ENCODE data around the gene PARD6B.
A peak's percentile ranks its signal among the peaks of the same experiment; 100 is the strongest.
"Not testable (repeated sequence)": the region's sequence is repeated elsewhere in the genome, so short reads cannot be mapped to it uniquely, and the experiment has no call there.

PARD6B gene

GRCh38 chr20:50713657-50714101, 17.7 kb upstream of the PARD6B start:
- Histone ChIP-seq H3F3A (ENCODE audit: low read depth) (no peaks in the 10 kb centered on the region), H2AFZ (ENCODE audit: low read length) (no peak overlapping the region), H3K4me2 (ENCODE audit: low read depth, low read length, poor library complexity, severe bottlenecking) (no peak overlapping the region)

DNA sequence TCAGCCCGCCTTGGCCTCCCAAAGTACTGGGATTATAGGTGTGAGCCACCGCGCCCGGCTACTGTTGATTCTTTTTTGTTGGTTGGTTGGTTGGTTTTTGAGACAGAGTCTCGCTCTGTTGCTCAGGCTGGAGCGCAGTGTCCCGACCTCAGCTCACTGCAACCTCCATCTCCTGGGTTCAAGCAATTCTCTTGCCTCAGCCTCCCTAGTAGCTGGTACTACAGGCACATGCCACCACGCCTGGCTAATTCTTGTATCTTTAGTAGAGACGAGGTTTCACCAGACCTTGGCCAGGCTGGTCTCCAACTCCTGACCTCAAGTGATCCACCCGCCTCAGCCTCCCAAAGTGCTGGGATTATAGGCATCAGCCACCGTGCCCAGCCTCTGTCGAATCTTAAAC, 17.0 kb upstream of the PARD6B start:
- not testable (repeated sequence) for H3K4me2 ChIP-seq (ENCODE audit: low read depth, low read length, poor library complexity, severe bottlenecking); H2AFZ ChIP-seq (ENCODE audit: low read length); H3K9me2 ChIP-seq (replicated peaks; ENCODE audit: low read depth, low read length); H3K4me1 ChIP-seq (ENCODE audit: insufficient read depth, low read length, poor library complexity, severe bottlenecking); H3K79me2 ChIP-seq (ENCODE audit: insufficient read depth, low read length); H4K20me1 ChIP-seq (ENCODE audit: insufficient read depth, low read length, poor library complexity, severe bottlenecking); H3F3A ChIP-seq (ENCODE audit: low read depth); H3K9me3 ChIP-seq (ENCODE audit: insufficient read depth, low read depth, low read length); H3K9ac ChIP-seq (ENCODE audit: low read depth, low read length, poor library complexity, severe bottlenecking); H3K4me3 ChIP-seq (ENCODE audit: low read length, poor library complexity, severe bottlenecking); H3K36me3 ChIP-seq (ENCODE audit: insufficient read depth, low read length); H3K27me3 ChIP-seq (ENCODE audit: insufficient read depth, low read length, poor library complexity, severe bottlenecking)

More at GRCh38 chr20:50713657-50714101, 17.7 kb upstream of the PARD6B start:
- Histone ChIP-seq H3K9ac (ENCODE audit: low read depth, low read length, poor library complexity, severe bottlenecking) (no peak overlapping the region), H3K27me3 (ENCODE audit: insufficient read depth, low read length, poor library complexity, severe bottlenecking) (no peaks in the 10 kb centered on the region), H3K9me3 (ENCODE audit: insufficient read depth, low read depth, low read length) (no peaks in the 10 kb centered on the region), H3K4me1 (ENCODE audit: insufficient read depth, low read length, poor library complexity, severe bottlenecking) (no peaks in the 10 kb centered on the region), H3K4me3 (ENCODE audit: low read length, poor library complexity, severe bottlenecking) (no peak overlapping the region), H3K9me2 (replicated peaks; ENCODE audit: low read depth, low read length) (no peaks in the 10 kb centered on the region), H3K79me2 (ENCODE audit: insufficient read depth, low read length) (no peaks in the 10 kb centered on the region), H4K20me1 (ENCODE audit: insufficient read depth, low read length, poor library complexity, severe bottlenecking) (no peaks in the 10 kb centered on the region), H3K36me3 (ENCODE audit: insufficient read depth, low read length) (no peaks in the 10 kb centered on the region)
- TF ChIP-seq EZH2phosphoT487 (IDR thresholded peaks at IDR 0.05; ENCODE audit: borderline replicate concordance) (no peak), CTCF (conservative IDR thresholded peaks at IDR 0.05; ENCODE audit: low read length) (peak; percentile 20; the same call in 1 of the 2 replicates)

DNA sequence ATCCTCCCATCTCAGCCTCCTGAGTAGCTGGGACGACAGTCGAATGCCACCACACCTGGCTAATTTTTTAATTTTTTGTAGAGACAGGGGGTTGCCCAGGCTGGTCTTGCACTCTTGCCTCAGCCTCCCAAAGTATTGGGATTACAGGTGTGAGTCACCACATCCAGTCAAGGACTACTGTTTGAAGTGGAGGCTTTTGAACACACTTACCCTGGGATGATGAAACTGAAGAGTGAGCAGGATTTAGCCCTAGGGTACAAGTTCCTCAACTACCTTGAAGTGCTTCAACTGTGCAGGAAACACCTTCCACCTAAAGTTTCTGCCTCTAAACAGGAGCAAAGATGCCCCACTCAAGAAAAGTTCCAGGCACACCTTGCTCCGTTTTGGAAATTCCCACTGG, 15.7 kb upstream of the PARD6B start:
- Histone ChIP-seq H3K36me3 (ENCODE audit: insufficient read depth, low read length) (no peaks in the 10 kb centered on the region), H2AFZ (ENCODE audit: low read length) (no peak overlapping the region), H3K4me2 (ENCODE audit: low read depth, low read length, poor library complexity, severe bottlenecking) (no peak overlapping the region), H3K9ac (ENCODE audit: low read depth, low read length, poor library complexity, severe bottlenecking) (no peak overlapping the region), H3K9me3 (ENCODE audit: insufficient read depth, low read depth, low read length) (no peaks in the 10 kb centered on the region), H3K9me2 (replicated peaks; ENCODE audit: low read depth, low read length) (no peaks in the 10 kb centered on the region), H3F3A (ENCODE audit: low read depth) (no peaks in the 10 kb centered on the region), H3K79me2 (ENCODE audit: insufficient read depth, low read length) (no peaks in the 10 kb centered on the region), H3K4me1 (ENCODE audit: insufficient read depth, low read length, poor library complexity, severe bottlenecking) (no peaks in the 10 kb centered on the region), H4K20me1 (ENCODE audit: insufficient read depth, low read length, poor library complexity, severe bottlenecking) (no peaks in the 10 kb centered on the region), H3K27me3 (ENCODE audit: insufficient read depth, low read length, poor library complexity, severe bottlenecking) (no peaks in the 10 kb centered on the region), H3K4me3 (ENCODE audit: low read length, poor library complexity, severe bottlenecking) (no peak overlapping the region)
- TF ChIP-seq CTCF (conservative IDR thresholded peaks at IDR 0.05; ENCODE audit: low read length) (no peak), EZH2phosphoT487 (IDR thresholded peaks at IDR 0.05; ENCODE audit: borderline replicate concordance) (no peak)

GRCh38 chr20:50716518-50716917, 14.9 kb upstream of the PARD6B start:
- no peaks in the 10 kb centered on the region for H3K27me3 ChIP-seq (ENCODE audit: insufficient read depth, low read length, poor library complexity, severe bottlenecking)
- H3K9me3 ChIP-seq (ENCODE audit: insufficient read depth, low read depth, low read length): no peaks in the 10 kb centered on the region
- H3F3A ChIP-seq (ENCODE audit: low read depth): no peaks in the 10 kb centered on the region
- no peak overlapping the region for H2AFZ ChIP-seq (ENCODE audit: low read length)
- H3K36me3 ChIP-seq (ENCODE audit: insufficient read depth, low read length): no peaks in the 10 kb centered on the region
- no peaks in the 10 kb centered on the region for H3K79me2 ChIP-seq (ENCODE audit: insufficient read depth, low read length)
- TF ChIP-seq CTCF (conservative IDR thresholded peaks at IDR 0.05; ENCODE audit: low read length) (no peak), EZH2phosphoT487 (IDR thresholded peaks at IDR 0.05; ENCODE audit: borderline replicate concordance) (no peak)
- no peak overlapping the region for H3K4me2 ChIP-seq (ENCODE audit: low read depth, low read length, poor library complexity, severe bottlenecking)
- H3K9me2 ChIP-seq (replicated peaks; ENCODE audit: low read depth, low read length): no peaks in the 10 kb centered on the region
- H3K4me1 ChIP-seq (ENCODE audit: insufficient read depth, low read length, poor library complexity, severe bottlenecking): no peaks in the 10 kb centered on the region
- H3K4me3 ChIP-seq (ENCODE audit: low read length, poor library complexity, severe bottlenecking): no peak overlapping the region
- no peaks in the 10 kb centered on the region for H4K20me1 ChIP-seq (ENCODE audit: insufficient read depth, low read length, poor library complexity, severe bottlenecking)
- H3K9ac ChIP-seq (ENCODE audit: low read depth, low read length, poor library complexity, severe bottlenecking): no peak overlapping the region

All from Loucy (cell line).